Stimulated activated CD4-positive, alpha-beta T cell treated with anti-CD3 and anti-CD28 coated beads, Interleukin-15, amount 100 ng/mL, for 24 hours (primary cell): ENCODE results near the gene DUSP1.

ENCODE experiments used
- DNase-seq: peaks from one replicate; pipeline ENCODE4 v3.0.0-alpha.2; 2020

The DUSP1 gene

GRCh38 chr5:172762214-172763119 lies 8.5 kb downstream of the DUSP1 start:
- no peak for DNase-seq

GRCh38 chr5:172760959-172761358 lies 10.0 kb downstream of the DUSP1 start:
- no peak for DNase-seq

- no peak for DNase-seq
These were observed 10.9 kb downstream of the DUSP1 start for GRCh38 chr5:172760136-172760535.

- DNase-seq, result no peak
These were observed 12.2 kb downstream of the DUSP1 start for GRCh38 chr5:172758834-172759149.

- DNase-seq, result no peak
These were observed 12.7 kb downstream of the DUSP1 start for GRCh38 chr5:172758077-172758833.

GRCh38 chr5:172757394-172758010 lies 13.5 kb downstream of the DUSP1 start:
- DNase-seq, result no peak

- DNase-seq, result no peak
These were observed 14.1 kb downstream of the DUSP1 start for GRCh38 chr5:172756764-172757393.

GRCh38 chr5:172754596-172755356 lies 16.2 kb downstream of the DUSP1 start:
- no peak for DNase-seq

GRCh38 chr5:172753101-172753500 lies 17.9 kb downstream of the DUSP1 start:
- DNase-seq, result no peak

- no peak for DNase-seq
These were observed 19.1 kb downstream of the DUSP1 start for GRCh38 chr5:172751761-172752510.

- DNase-seq, result no peak
These were observed 20.9 kb downstream of the DUSP1 start for GRCh38 chr5:172749881-172750633.

GRCh38 chr5:172749076-172749475 lies 21.9 kb downstream of the DUSP1 start:
- DNase-seq, result no peak

GRCh38 chr5:172748341-172748843 lies 22.6 kb downstream of the DUSP1 start:
- DNase-seq, result no peak

- DNase-seq, result no peak
These were observed 23.5 kb downstream of the DUSP1 start for GRCh38 chr5:172747471-172747870.

GRCh38 chr5:172746725-172747124 lies 24.3 kb downstream of the DUSP1 start:
- DNase-seq, result no peak

- DNase-seq, result no peak
These were observed 25.2 kb downstream of the DUSP1 start for GRCh38 chr5:172745838-172746237.

- no peak for DNase-seq
These were observed 25.6 kb downstream of the DUSP1 start for GRCh38 chr5:172745406-172745805.

GRCh38 chr5:172744123-172745104 lies 26.6 kb downstream of the DUSP1 start:
- no peak for DNase-seq
